GM19452 (cell line): ENCODE data around the gene COBLL1.

ENCODE experiments used
- ATAC-seq: cut with Tn5 transposase; IDR thresholded peaks from one replicate; pipeline ENCODE4 v1.9.1; 2021; ENCODE audit not compliant: unreplicated experiment

The COBLL1 gene

DNA sequence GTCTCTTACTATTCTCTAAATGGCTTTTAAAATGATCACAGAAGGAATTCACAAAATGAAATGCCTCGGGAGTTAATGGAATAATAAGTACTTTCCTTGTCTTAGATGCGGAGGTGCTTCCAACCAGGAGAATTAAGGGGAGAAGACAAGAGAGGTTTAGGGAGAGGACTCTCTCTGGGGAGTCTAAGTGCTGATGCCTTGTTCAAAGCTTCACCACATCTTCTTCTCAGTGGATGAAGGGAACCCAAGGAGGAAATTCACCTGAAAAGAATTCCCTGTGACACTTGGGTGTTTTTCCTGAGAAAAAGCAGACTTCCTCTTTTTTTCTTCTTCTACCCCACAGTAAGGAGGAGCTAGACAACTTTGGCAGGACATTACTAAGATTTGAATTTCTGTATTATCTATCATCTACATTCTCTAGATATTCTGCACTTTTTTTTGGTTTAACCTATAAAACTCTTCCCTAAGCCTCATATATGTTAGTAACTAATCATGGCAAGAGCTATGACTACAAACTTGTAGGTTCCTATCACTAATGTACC, 150.2 kb downstream of the COBLL1 start:
- no peak for ATAC-seq

- ATAC-seq: no peak
Measured at GRCh38 chr2:164690361-164690760, 151.3 kb downstream of the COBLL1 start.

GRCh38 chr2:164688896-164689419, 152.7 kb downstream of the COBLL1 start:
- no peak for ATAC-seq

DNA sequence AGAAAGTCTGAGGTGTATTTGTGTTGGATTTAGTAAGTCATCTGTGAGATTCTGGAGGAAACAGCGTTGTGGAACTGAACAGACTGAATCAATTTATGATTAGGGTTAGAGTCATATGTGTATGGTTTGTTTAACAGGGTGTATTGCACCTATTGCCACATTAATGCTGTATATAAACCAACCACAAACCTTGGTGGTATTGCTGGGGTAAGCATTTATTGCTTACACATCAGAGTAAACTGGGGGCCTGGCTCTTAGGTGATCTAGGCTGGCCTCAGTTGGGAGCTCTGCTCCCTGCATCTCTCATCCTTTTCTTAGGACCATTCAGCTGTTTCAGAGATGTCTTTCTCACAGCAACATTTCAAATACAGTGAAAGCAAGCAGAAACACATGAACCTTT, 160.6 kb downstream of the COBLL1 start:
- ATAC-seq: no peak

DNA sequence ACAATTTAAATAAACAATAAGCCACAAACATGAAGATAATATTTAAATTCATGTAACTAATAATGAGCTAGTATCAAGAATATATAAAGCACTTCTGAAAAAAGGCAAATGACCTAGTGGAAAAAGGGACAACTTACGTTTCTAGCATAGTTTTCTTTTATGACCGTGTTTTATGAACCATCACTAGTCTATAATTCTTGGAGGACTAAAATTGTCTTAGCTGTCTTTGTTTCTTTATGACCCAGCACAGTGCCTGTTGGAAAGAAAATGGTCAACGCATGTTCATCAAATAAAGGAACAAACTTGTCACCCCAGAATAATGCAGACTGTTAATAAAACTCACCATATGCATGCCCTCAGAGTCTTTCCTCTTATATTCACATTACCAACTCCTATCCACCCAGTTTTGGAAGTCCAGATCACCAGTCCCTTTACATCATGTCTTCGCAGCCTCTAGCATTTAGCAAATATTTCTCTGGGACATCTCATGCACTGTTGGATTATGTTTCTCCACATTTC, 162.9 kb downstream of the COBLL1 start:
- no peak for ATAC-seq

DNA sequence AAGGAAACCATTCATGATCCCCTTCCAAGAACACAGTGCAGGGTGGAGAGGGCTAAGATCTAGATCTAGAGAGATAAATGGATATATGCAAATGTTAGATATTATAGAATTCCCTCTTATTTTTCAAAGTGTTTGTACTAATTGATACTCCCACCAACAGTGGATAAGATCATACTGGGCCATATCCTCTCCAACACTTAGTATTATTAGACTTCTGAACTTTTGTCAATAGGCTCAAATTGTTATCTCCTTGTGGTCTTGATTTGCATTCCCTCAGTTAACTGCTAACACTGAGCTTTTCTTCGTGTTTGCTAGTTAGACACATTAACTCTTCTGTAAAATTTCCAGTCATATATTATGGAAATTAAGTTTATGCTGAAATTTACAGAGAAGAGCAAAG, 163.9 kb downstream of the COBLL1 start:
- ATAC-seq: no peak

DNA sequence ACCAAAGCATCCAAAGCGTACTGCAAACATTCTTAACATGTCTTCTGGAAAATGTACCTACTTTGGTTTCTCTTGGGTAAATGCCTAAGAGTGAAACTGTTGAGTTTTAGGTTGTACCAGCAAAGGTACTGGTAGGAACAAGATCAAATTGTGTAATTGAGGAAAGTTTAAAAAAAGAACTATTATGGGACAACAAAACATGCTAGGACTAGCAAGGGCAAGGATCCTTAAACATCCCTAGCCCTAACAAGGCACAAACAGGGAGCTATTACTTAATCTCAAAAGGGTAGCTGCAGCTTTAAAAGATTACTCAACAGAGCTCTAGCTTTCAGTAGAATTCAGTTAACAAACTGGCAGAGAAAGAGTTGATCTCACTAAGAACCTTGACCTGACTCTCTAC, 164.4 kb downstream of the COBLL1 start:
- no peak for ATAC-seq

- no peak for ATAC-seq
Measured at GRCh38 chr2:164675687-164676086, 165.9 kb downstream of the COBLL1 start.

GRCh38 chr2:164675027-164675426, 166.6 kb downstream of the COBLL1 start:
- ATAC-seq: no peak

- no peak for ATAC-seq
Measured at GRCh38 chr2:164671664-164672396, 169.8 kb downstream of the COBLL1 start.

GRCh38 chr2:164669291-164669690, 172.3 kb downstream of the COBLL1 start:
- ATAC-seq: no peak

- no peak for ATAC-seq
Measured at GRCh38 chr2:164667566-164667965, 174.1 kb downstream of the COBLL1 start.

GRCh38 chr2:164664070-164664469, 177.6 kb downstream of the COBLL1 start:
- ATAC-seq: no peak

DNA sequence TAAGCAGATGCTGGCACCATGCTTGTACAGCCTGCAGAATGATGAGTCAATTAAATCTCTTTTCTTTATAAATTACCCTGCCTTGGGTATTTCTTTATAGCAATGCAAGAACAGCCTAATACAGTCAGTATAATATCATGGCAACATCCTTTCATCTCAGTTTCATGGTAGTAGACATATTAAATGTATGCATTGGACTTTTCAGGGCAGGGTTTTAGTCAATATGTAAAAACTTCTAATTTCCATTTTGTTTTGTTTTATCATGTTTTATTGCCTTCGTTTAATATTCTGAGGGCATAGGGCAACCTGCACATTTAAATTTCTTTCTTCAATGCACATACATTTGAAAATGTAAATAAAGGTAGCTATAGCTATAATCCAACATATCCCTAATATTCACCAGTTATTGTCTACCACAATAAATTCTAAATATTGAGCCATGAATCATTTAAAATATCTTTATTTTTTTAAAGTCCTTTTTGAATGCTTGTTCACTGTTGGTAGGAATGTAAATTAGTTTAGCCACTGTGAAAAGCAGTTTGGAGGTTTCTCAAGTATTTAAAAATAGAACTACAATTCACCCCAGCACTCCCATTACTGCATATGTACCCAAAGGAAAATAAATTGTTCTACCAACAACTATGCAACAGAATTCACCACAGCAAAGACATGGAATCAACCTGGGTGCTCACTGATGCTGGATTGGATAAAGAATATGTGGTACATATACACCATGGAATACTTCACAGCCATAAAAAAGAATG, 178.6 kb downstream of the COBLL1 start:
- ATAC-seq: no peak

- no peak for ATAC-seq
Measured at GRCh38 chr2:164662066-164662465, 179.6 kb downstream of the COBLL1 start.

DNA sequence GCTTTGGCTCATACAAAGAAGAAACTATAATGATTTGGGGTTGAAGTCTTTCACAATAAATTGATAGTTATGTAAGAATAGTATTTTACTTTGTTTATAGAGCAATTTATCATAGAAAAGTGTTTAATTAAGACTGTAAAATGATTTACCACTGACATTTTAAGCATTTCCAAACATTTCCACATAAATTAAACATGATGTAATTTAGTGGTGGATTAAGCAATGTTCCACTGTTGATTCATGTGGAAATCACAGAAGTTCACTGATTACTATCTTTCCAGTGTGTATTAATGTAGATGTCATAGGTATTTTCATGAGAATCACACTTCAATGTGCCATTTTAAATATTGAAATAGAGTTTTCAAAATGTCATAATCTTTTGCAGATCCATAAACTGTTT, 180.3 kb downstream of the COBLL1 start:
- ATAC-seq: no peak

GRCh38 chr2:164657129-164657528, 184.5 kb downstream of the COBLL1 start:
- ATAC-seq: no peak

DNA sequence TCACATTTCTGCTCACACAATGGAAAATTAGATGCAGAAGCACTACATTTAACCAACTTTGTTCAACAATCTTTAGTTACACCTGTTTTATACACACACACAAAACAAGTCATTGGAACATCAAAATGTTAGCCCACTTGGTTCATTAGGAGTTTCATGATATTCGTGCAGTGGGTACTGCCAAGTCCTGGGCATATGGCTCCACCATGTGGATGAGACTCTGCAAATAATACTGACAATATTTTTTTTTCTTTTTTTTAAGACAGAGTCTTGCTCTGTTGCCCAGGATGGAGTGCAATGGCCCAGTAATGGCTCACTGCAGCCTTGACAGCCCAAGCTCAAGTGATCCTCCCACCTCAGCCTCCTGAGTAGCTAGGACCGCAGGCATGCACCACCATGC, 185.9 kb downstream of the COBLL1 start:
- ATAC-seq: no peak

DNA sequence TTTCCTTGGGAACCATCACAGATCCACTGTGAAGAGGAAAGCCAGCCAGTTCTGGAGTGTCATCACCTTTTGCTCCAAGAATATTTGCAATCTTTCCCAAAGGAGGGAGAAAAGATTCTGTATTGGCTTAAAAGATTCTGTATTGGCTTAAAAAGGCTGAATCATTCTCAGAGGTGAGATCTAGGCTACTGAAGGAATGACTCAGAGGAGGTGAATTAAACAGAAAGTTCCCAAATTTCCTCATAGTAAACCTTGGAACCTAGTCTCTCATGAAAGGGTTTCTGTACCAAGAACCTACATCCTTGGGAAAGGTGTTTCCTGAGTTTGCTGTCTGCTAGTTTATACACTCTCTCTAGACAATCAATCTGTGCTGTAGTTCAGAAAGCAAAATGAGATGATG, 186.3 kb downstream of the COBLL1 start:
- no peak for ATAC-seq

GRCh38 chr2:164651361-164651760, 190.3 kb downstream of the COBLL1 start:
- no peak for ATAC-seq

- ATAC-seq: no peak
Measured at GRCh38 chr2:164644036-164644700, 197.5 kb downstream of the COBLL1 start.
